GM18861 (cell line): ENCODE results near the gene AMIGO2.
"Not testable (repeated sequence)": the region's sequence is repeated elsewhere in the genome, so short reads cannot be mapped to it uniquely, and the experiment has no call there.

Experiments used
- ATAC-seq: cut with Tn5 transposase; IDR thresholded peaks from one replicate; pipeline ENCODE4 v1.9.1; 2021; ENCODE audit not compliant: unreplicated experiment

The AMIGO2 gene, protein sequence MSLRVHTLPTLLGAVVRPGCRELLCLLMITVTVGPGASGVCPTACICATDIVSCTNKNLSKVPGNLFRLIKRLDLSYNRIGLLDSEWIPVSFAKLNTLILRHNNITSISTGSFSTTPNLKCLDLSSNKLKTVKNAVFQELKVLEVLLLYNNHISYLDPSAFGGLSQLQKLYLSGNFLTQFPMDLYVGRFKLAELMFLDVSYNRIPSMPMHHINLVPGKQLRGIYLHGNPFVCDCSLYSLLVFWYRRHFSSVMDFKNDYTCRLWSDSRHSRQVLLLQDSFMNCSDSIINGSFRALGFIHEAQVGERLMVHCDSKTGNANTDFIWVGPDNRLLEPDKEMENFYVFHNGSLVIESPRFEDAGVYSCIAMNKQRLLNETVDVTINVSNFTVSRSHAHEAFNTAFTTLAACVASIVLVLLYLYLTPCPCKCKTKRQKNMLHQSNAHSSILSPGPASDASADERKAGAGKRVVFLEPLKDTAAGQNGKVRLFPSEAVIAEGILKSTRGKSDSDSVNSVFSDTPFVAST

DNA sequence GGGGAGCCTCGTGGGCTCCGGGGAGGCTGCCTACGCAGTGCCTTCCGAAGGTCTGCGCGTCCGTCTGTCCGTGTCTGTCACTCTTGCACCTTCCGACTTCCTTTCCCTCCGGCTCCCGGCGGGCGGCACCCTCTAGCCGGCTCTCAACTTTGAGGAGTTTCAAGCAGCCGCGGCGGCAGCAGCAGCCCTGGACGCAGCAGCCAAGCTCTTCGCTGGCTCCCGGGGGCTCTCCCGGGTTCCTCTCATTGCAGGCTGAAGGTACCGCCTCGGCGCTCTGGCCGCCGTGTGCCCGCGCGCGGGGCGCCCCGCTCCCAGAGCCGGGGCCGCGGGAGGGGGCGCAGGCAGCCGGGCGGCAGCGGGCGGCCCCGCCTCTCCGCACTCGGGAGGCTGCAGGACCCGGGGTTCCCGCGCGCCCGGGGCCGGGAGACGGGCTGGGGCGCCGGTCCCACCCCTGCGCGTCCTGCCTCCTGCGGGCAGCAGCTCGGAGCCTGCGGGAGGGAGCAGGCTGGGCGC is at the start of gene AMIGO2, which contains the start of gene PCED1B:
Gene AMIGO2 (minus strand): TSS at position 492 of the 513 bp plus-strand sequence. CDS start 957 bp downstream, outside the sequence.
Gene PCED1B (plus strand): TSS at position 154 of the 513 bp plus-strand sequence. CDS start 155,443 bp downstream, outside the sequence.
- peak; percentile 64 for ATAC-seq

DNA sequence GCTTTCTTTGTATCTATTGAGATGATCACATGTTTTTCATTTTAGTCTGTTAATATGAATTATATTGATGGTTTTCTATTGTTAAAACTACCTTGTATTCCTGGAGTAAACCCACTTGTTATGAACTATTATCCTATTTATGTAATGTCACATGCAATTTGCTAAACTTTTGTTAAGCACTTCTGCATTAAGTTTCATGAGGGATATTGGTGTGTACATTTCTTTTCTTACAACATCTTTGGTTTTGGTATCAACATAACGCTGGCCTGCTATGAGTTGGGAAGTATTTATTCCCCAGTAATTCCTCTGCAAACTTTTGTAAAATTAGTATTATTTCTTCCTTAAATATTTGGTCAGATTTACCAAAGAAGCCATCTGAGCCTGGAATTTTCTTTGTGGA is 46.5 kb upstream of the AMIGO2 start:
- ATAC-seq = no peak

DNA sequence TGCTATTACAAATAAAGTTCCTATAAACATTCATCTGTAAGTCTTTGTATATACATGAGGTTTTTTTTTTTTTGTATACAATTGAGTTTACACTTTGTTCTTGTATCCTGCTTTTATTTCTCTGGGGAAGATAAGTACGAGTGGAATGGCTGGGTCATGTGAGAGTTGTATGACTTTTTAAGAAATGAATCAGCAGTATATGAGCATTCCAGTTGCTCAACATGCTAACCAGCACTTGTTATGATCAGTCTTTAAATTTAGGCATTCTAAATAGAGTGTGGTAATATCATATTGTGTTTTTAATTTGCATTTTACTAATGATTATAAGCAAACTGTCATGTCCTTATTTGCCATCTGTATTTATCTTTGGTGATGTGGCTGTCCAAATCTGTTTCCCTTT is 44.7 kb upstream of the AMIGO2 start:
- no peak for ATAC-seq

DNA sequence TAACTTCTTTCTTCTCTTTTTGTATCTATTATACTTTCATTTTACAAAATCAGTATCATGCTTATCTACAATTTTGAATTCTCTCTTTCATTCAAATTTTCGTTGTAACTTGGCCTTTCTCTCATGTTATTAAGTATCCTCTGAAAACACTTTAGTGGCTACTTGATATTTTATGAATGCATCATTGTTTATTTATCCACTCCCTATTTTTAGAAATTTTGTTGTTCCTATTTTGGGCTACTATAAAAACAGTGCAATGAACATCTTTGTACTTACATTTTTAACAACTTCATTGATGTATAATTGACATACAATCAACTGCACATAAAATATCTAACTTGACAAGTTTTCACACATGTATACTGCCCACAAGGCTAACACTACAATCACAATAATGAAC is 44.0 kb upstream of the AMIGO2 start:
- no peak for ATAC-seq

DNA sequence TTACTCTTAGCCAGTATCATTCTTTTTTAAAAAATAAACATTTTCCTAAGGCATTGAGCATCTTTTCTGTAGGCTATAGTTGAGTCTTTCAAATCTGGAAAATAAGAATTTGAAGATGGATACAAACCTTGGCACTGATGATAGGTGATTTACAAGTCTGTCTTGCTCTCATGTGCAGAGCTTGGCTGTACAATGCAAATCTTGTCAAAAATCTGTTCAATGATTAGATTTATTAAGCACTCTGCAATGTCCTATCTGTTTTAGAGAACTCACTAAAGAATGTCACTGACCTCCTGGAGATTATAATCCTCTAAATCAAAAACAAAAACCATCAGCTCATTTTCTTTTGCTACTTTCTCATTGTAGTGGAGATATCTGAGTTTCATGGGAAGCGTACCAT is 42.8 kb upstream of the AMIGO2 start:
- no peak for ATAC-seq

DNA sequence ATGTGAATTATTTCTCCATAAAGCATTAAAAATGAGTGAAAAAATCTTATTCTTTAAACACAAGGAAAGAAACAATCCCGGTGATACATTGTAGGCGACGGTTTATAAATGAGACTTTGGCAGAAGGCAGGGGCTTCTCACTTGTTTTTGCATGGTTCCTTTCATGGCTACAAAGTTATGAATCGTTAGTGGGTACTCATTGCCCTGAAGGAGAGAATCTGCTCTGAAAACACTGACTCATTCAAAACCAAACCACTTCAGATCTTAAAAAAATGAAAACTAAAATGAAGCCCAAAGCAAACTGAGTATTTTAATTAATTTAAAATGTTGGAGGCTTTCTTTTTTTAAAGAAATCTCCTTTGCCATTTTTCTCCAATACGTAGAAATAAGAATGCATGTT is 41.4 kb upstream of the AMIGO2 start:
- ATAC-seq = no peak

DNA sequence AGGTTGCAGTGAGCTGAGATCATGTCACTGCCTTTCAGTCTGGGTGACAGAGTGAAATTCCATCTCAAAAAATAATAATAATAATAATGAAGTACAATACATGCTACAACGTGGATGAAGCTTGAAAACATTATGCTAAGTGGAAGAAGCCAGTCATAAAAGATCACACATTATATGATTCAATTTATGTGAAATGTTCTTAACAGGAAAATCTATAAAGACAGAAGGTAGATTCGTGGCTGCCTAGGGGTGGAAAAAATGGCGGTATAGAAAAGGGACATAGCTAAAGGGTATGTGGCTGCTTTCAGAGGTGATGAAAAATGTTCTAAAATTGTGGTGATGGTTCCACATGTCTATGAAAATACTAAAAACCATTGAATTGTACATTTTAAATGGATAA is 41.0 kb upstream of the AMIGO2 start:
- no peak for ATAC-seq

DNA sequence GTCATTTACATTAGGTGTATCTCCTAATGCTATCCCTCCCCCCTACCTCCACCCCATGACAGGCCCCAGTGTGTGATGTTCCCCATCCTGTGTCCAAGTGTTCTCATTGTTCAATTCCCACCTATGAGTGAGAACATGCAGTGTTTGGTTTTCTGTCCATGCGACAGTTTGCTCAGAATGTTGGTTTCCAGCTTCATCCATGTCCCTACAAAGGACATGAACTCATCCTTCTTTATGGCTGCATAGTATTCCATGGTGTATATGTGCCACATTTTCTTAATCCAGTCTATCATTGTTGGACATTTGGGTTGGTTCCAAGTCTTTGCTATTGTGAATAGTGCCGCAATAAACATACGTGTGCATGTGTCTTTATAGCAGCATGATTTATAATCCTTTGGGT is 37.5 kb upstream of the AMIGO2 start:
- not testable (repeated sequence) for ATAC-seq

DNA sequence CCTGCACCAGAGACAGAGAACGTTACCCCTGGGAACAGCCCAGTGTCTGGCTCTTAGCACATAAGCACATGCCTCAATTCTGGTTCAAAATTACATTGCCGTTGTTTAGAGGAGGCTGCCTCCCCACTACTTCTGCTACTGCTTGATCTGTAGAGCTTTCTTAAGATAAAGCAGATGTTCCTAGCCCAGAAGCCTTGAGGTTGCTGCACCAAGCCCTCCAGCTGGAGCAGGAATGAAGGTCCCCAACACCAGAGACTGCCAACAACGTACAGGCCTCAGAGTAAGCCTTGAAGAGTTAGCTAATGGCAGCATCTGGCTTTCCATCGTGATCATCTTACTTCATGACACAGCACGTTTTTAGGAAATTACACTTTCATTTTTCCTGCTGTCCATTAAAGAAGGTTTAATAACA is 34.7 kb upstream of the AMIGO2 start:
- ATAC-seq = no peak

DNA sequence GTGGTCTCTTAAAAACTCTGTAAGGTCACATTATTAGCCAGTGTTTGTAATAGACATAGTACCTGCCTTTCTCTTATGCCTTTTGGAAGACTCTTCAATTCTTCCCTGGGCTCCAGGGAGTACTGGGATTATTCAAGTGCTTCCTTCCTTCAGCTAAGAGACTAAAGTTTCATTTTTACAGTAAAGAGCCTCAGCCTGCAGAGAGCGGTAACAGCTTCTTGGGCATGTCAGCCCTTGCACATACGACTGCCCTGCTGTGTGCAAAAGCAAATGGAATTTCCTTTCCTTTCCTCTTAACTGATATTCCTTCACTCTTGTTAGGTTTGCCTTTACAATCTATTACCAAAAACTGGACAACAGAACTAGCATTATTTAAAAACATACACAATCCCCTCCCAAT is 32.9 kb upstream of the AMIGO2 start:
- ATAC-seq = no peak

DNA sequence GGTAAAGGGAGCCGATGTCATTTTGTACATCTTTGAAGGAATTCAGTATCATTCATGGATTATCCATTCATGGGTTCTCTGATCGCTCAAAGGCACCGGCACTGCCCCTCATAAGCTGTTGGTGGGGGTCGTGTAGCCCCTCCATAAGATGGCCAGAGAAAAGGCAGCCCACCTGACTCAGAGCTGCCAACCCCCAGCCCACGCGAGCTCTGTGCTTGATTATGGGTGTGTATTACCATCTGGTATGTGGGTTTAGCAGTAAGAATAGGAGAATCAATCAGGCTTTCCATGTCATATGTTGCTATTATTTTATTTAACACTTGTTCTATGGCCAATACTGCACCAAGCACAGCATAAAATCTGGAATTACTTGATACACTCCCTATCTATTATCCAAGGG is 32.1 kb upstream of the AMIGO2 start:
- ATAC-seq = no peak

DNA sequence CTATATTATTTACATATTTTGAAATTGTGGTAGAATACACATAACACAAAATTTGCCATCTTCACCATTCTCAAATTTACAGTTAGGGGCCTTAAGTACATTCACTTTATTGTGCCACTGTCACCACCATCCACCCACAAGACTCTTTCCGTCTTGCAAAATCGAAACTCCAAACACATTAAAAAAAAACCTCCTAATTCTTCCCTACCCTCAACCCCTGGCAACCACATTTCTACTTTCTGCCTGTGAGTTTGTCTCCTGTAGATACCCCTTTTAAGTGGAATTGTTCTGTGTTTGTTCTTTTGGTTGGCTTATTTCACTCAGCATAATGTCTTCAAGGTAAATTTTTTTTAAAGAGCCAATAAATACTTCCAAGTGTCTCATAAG is 31.6 kb upstream of the AMIGO2 start:
- ATAC-seq = no peak

DNA sequence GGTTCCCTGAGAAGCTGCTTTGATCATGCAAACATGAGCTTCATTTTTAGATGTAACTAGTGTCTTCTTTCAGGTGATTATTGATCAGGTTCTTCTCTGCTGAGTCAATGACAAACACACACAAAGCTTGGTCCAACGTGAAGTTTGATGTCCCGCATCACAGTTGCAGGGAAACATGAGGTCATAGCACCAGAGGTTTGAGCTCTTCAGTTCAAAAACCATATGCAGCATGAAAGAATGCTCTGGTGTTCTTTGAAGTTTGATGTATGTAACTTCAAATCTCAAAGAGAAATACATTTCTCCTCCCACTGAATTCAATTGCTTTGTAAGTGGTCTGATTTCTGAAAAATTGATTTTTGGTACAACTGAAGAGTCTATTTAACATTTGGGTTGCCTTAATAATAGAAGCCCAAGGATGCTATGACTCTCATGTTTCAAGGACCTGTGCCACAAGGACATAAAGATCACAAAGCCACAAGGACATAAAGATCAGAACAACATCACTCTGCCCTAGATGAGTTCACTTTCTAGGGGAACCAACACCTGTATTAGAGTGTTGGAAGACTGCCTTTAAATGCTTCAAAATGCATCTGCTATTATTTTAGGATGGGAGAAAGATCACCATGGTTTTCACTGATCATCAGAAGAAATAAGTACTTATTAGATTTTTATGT is 31.1 kb upstream of the AMIGO2 start:
- ATAC-seq = no peak

DNA sequence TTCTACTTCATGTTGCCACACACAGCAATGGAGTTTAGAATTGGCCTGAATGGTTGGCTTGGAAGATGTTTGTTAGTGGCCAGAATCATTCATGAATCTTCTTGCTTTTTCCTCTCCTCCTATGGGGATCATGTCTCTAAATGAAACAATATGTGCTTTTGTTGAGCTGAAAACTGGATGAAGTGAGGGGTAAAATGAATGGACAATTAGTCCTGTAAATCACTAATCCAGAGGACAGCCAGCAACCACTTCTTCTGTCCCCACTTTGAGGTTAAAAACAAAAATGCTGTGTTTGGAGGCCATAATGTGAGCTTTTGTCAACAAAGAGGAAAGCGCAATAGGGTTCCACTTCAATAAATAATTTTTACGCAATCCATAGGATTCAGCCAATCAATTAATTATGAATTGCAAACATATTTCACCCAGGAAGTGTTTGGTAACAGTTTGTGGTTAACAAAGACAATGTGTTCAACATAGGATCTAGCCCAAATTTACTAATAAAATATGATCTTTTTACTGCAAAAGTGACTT is 30.3 kb upstream of the AMIGO2 start:
- ATAC-seq = no peak

DNA sequence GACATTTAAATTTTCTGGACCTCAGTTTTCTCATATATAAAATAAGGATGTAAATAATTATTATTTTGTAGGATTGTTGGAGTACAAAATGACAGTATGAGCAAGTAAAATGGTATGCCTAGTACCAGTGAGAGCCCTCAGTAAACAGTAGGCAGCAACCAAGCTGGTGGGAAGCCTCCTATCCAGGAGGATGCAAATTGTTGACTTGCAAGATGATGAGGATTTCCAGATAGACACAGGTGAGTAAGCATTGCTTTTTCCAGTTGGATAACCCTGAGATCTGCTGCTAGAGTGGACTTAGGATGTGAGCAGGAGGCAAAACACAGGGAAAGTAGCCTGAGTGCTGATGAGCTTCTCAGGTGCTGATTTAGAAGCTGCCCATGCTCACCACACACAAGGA is 28.2 kb upstream of the AMIGO2 start:
- no peak for ATAC-seq

DNA sequence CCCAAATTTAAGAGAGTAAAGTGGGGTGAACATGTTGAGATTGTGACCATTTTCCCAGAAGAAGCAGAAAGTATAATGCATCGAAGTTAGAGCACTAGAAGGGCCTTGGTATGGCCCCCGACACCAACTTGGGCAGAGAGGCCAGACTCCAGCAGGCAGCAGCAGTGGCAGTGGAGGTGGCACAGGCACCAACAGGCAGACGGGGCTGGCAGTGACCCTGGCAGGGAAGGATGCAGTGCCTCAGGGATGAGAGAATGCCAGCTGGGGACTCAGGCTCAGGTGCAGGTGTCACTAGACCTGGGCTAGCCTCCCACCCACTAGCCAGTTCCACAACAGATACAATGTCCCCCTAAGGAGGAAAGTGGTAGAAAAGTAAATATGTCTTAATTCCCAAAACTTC is 27.7 kb upstream of the AMIGO2 start:
- ATAC-seq = no peak

DNA sequence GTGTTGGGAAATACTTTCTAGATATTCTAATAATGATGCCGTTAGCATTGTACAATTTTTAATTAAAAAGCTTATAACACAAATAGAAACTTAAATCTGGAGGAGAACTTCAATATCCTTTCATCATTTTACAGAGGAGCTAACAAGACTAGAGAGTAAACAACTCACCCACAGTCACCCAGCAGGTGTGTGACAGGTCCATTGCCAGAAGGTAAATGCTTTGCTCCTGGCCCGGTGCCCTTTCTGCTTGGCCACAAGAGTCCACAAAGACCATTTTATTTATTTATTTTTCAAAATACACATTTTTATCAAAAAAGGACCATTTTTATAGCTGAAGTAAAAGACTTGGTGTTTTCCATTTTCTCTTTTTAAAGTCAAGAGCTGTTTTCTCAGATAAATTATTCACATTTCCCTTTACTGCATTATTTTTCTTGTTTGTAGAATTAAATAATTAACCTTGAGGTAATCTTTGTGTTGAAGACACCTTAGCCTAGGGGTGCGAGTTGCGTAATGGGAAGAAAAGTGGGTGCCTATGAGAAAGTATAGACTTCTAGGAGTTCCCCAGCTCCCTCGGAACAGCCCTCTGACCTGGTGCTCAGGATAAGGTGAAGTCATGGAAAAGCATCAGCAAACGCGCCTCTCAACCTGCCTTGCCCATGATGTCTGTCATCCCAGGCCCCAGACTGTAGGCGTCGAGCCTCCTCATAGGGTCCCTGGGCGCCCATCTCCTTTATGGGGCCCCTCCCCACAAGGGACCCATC is 26.3 kb upstream of the AMIGO2 start:
- ATAC-seq = no peak

DNA sequence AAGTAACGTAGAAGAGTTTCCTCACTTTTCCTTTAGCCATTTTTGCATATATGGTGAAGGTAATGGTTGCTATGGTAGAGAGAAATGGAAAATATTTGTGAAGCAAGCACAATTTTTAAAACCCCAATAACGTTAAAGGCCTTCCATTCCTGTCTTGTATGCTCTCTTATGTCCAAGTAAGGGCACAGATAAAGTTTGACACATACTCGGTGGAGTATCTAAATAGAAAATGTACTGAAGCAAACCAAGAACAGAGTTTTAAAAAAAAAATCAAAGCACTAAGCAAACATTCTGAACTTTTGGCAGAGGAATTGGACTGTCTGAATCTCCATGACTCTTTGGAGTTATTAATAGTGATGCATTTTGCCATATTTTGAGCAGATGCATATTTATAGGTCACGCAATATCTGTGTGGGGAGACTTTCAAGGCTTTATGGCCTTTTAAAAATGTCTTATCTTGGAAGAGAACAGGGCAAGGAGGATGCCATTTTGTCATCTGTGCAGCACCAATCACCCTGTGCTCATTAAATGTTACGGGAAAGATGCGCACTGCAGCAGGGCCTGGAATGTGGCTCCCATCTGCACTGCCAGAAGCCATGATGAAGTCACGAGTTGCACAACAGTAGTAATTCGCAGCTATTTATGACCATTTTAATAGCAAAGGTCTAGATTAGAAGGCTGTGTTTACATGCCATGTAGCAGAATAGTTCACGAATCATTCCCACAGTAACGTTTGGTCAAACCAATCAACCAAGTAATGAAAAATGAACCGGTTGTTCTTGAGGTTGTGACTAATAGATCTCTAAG is 23.3 kb upstream of the AMIGO2 start:
- ATAC-seq = no peak

DNA sequence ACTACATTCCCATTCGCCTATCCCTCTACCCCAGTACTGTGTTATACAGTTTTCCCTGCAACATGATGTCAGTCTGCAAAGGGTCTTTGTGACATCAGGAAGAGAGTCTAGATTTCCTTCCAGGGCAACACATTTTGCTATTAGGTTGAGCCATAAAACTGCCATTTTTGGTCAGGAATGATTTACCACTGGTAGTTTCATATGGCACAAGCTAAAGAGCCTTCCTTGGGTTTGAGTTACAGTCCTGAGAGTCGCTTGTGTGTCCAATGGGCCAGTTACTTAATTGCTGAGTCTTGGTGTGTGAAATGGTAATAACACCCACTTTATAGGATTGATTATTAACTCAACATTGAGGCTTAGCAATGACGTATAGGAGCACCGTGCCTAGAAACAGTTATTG is 22.6 kb upstream of the AMIGO2 start:
- no peak for ATAC-seq

DNA sequence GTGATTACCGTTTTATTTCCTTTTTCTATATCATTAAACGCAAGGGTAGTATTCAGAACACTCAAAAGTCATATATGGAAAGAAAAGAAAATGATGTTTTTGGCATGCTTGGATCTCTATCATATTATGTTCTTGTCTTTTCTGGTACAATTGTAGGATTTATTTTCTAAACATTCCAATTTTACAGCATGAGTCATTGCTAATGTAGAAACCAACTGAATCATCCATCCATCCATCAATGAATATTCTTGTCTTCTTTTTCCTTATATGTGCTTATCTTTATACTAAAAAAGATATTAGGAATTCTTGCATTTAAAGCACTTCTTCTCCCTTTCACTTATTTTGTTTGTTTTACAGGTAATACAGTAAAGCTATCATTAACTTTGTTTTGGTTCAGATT is 20.4 kb upstream of the AMIGO2 start:
- no peak for ATAC-seq
